GM23248 (cell line): ENCODE measurements around the gene PPM1K. TPM values are rescaled to one million over a fixed set of nuclear protein-coding genes. Genes with fewer than 3 reads are reported as not detected.

Experiments used
- DNase-seq: peaks from one replicate; pipeline ENCODE4 v3.0.0-alpha.2; 2015
- H2AFZ ChIP-seq: fragments of 200-600 bp; sonication (generic); 2 replicates; pipeline ENCODE4 v1.6.1; 2016; ENCODE audit warnings: antibody characterized with exemption
- H3F3A ChIP-seq: fragments of 200-600 bp; sonication (generic); 2 replicates; pipeline ENCODE4 v1.6.1; 2016; ENCODE audit warnings: mild to moderate bottlenecking, antibody characterized with exemption, mixed run types; ENCODE audit not compliant: insufficient read depth
- H3K27ac ChIP-seq: fragments of 200-600 bp; sonication (generic); 2 replicates; pipeline ENCODE4 v1.5.1; 2016; ENCODE audit warnings: mild to moderate bottlenecking
- H3K27me3 ChIP-seq: fragments of 200-600 bp; sonication (generic); replicated peaks from 2 replicates; pipeline ENCODE4 v1.6.1; 2016; ENCODE audit warnings: mild to moderate bottlenecking; ENCODE audit not compliant: insufficient read depth
- H3K36me3 ChIP-seq: fragments of 200-600 bp; sonication (generic); 2 replicates; pipeline ENCODE4 v1.6.1; 2016; ENCODE audit warnings: low read depth, mild to moderate bottlenecking
- H3K4me1 ChIP-seq: fragments of 200-600 bp; sonication (generic); 2 replicates; pipeline ENCODE4 v1.6.1; 2016; ENCODE audit warnings: mild to moderate bottlenecking; ENCODE audit not compliant: insufficient read depth
- H3K4me2 ChIP-seq: fragments of 200-600 bp; sonication (generic); one replicate; pipeline ENCODE4 v1.6.1; 2016; ENCODE audit warnings: mild to moderate bottlenecking; ENCODE audit not compliant: unreplicated experiment
- H3K4me3 ChIP-seq: fragments of 200-600 bp; sonication (generic); 2 replicates; pipeline ENCODE4 v1.5.1; 2016; ENCODE audit warnings: mild to moderate bottlenecking
- H3K79me2 ChIP-seq: fragments of 200-600 bp; sonication (generic); 2 replicates; pipeline ENCODE4 v1.6.1; 2016; ENCODE audit warnings: mild to moderate bottlenecking; ENCODE audit not compliant: insufficient read depth
- H3K9ac ChIP-seq: fragments of 200-600 bp; sonication (generic); 2 replicates; pipeline ENCODE4 v1.6.1; 2016; ENCODE audit warnings: mild to moderate bottlenecking
- H3K9me2 ChIP-seq: fragments of 200-600 bp; sonication (generic); 2 replicates; pipeline ENCODE4 v1.6.1; 2016; ENCODE audit warnings: mixed run types, mild to moderate bottlenecking, moderate library complexity; ENCODE audit not compliant: insufficient read depth
- H3K9me3 ChIP-seq: fragments of 200-600 bp; sonication (generic); one replicate; pipeline ENCODE4 v1.6.1; 2017; ENCODE audit warnings: low read depth
- H4K20me1 ChIP-seq: fragments of 200-600 bp; sonication (generic); 2 replicates; pipeline ENCODE4 v1.6.0; 2016; ENCODE audit not compliant: insufficient read depth
- EZH2 ChIP-seq: fragments of 200-600 bp; sonication (generic); IDR thresholded peaks from 2 replicates; pipeline ENCODE4 v1.6.1; 2018; ENCODE audit warnings: antibody characterized with exemption, mild to moderate bottlenecking; ENCODE audit not compliant: insufficient read depth, poor library complexity, severe bottlenecking
- EZH2phosphoT487 ChIP-seq: fragments of 200-600 bp; sonication (generic); IDR thresholded peaks from 2 replicates; pipeline ENCODE4 v1.6.1; 2018; ENCODE audit warnings: antibody characterized with exemption, moderate library complexity, mild to moderate bottlenecking, low read depth; ENCODE audit not compliant: insufficient read depth
- WGBS, 2 experiments: methylation state at CpG; one replicate each; pipeline ENCODE4 v1.1.6; 2015 to 2017; ENCODE audit warnings: low lambda C conversion rate in 2 of 2, low coverage in 1 of 2; ENCODE audit errors: missing lambda C conversion rate in 2 of 2; 5-methylcytosine and 5-hydroxymethylcytosine counted together
- in situ Hi-C: fragments of 300-500 bp; cut with MboI; formaldehyde crosslinking; loops from 2 replicates; pipeline ENCODE4 v1.15.0; 2020
- polyA plus RNA-seq: library from polyadenylated mRNA; unstranded; fragments of >200 nt; fragmentation: Nextera tagmentation; extraction: Ambion mirVana; gene quantifications from 2 replicates; pipeline ENCODE4 v1.2.1, GENCODE V29; 2016
- total RNA-seq: library from RNA; depleted of rRNA; stranded (reverse); fragments of >200 nt; shearing (Covaris generic); gene quantifications from 2 replicates; pipeline ENCODE4 v1.2.3, GENCODE V29; 2014

PPM1K gene
- total and polyA plus RNA-seq, 2 experiments from 2014 or later: 4.3 to 8.2 TPM

- DNase-seq: no peak
- 17 to 42% methylated on average over 1 of the region's 1 CpG for WGBS, 2 experiments
- H3K27ac ChIP-seq: no peak overlapping the region
- no peaks in the 10 kb centered on the region for H4K20me1 ChIP-seq
- no peaks in the 10 kb centered on the region for H3K79me2 ChIP-seq
- no peaks in the 10 kb centered on the region for H3K4me1 ChIP-seq
- no peak overlapping the region for H3K4me3 ChIP-seq
- H3K27me3 ChIP-seq: no peaks in the 10 kb centered on the region
- H2AFZ ChIP-seq: no peak overlapping the region
- H3K36me3 ChIP-seq: no peaks in the 10 kb centered on the region
- no peak overlapping the region for H3K4me2 ChIP-seq
- in situ Hi-C loops: no loop called here
- H3F3A ChIP-seq: no peaks in the 10 kb centered on the region
- no peaks in the 10 kb centered on the region for H3K9me2 ChIP-seq
- no peaks in the 10 kb centered on the region for H3K9me3 ChIP-seq
- TF ChIP-seq EZH2 (no peak), EZH2phosphoT487 (no peak)
- H3K9ac ChIP-seq: no peak overlapping the region
Measured at GRCh38 chr4:88308587-88308986, 24.2 kb upstream of the PPM1K start.

- 88 to 89% methylated on average over 6 of the region's 6 CpGs for WGBS, 2 experiments
- H3K27me3 ChIP-seq: no peaks in the 10 kb centered on the region
- H3K9me3 ChIP-seq: no peaks in the 10 kb centered on the region
- H3K4me3 ChIP-seq: no peak overlapping the region
- in situ Hi-C loops: no loop called here
- H3K4me2 ChIP-seq: no peak overlapping the region
- no peaks in the 10 kb centered on the region for H3K79me2 ChIP-seq
- no peaks in the 10 kb centered on the region for H4K20me1 ChIP-seq
- no peaks in the 10 kb centered on the region for H3K4me1 ChIP-seq
- no peak overlapping the region for H2AFZ ChIP-seq
- H3K9me2 ChIP-seq: no peaks in the 10 kb centered on the region
- no peak for DNase-seq
- H3K9ac ChIP-seq: no peak overlapping the region
- H3K27ac ChIP-seq: no peak overlapping the region
- TF ChIP-seq EZH2 (no peak), EZH2phosphoT487 (no peak)
- no peaks in the 10 kb centered on the region for H3K36me3 ChIP-seq
- no peaks in the 10 kb centered on the region for H3F3A ChIP-seq
Measured at GRCh38 chr4:88297725-88298454, 13.5 kb upstream of the PPM1K start.

DNA sequence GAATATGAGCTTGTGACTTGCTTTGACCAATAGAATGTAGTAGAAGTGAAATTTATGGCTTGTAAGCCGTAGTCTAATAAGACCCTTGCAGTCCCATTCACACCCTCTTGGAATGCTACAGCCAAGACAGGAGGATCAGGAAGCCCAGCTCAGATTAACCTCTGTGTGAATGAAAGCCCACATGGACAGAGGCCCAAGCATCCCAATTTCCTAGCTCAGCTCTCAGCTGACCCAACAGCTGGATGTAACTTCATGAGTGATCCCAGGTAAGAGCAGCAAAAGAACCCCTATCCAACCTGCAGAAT lies 12.8 kb upstream of the PPM1K start:
- Histone ChIP-seq H3K27ac (no peak overlapping the region), H3K79me2 (no peaks in the 10 kb centered on the region), H3K27me3 (no peaks in the 10 kb centered on the region), H3F3A (no peaks in the 10 kb centered on the region), H4K20me1 (no peaks in the 10 kb centered on the region), H3K4me1 (no peaks in the 10 kb centered on the region), H3K36me3 (no peaks in the 10 kb centered on the region), H3K9ac (no peak overlapping the region), H3K4me3 (no peak overlapping the region), H2AFZ (no peak overlapping the region), H3K9me3 (no peaks in the 10 kb centered on the region), H3K4me2 (no peak overlapping the region), H3K9me2 (no peaks in the 10 kb centered on the region)
- in situ Hi-C loops: no loop called here
- WGBS, 2 experiments: 60 to 68% methylated on average over 1 of the region's 1 CpG
- TF ChIP-seq EZH2phosphoT487 (no peak), EZH2 (no peak)
- no peak for DNase-seq

DNA sequence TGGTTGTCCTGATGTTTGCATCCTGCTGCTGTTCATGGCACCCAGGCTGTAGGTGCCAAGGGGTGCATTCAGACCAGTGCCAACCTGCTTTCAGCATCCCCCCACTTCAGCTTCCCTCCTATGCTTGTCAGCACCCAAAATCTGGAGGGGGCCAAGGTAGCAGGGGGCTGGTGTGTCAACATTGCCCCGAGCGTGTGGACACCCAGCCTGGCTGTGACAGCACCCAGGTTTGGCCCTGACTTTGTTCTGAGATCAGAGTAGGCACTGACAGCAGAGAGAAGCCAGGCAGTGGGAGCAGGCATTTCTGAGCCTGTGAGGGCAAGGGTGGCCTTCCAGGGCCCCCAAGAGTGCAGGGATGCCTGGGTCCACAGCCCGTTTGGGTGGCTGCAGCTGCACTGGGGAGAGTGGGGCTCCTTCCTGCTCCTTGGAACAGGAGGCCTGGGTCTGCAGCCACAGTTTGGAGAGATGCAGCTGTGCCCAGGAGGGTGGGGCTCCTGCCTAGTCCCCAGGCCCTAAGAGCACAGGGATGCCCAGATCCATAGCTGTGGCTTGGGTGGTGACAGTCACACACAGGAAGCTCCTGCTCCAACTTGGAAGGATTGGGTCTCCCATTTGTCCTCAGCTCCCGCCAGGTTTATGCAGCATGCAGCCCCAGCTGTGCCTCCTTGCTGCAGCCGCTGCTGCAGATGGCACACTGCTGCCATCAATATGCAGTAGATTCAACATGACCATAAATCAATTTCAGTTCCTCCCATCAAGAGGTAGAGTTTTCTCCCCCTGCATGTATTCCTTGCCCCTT lies 12.3 kb upstream of the PPM1K start:
- TF ChIP-seq EZH2 (no peak), EZH2phosphoT487 (no peak)
- H3K4me1 ChIP-seq: no peaks in the 10 kb centered on the region
- no peaks in the 10 kb centered on the region for H3K27me3 ChIP-seq
- no peak overlapping the region for H3K9ac ChIP-seq
- H3K27ac ChIP-seq: no peak overlapping the region
- H3K9me2 ChIP-seq: no peaks in the 10 kb centered on the region
- no peak overlapping the region for H2AFZ ChIP-seq
- H3K4me2 ChIP-seq: no peak overlapping the region
- 36 to 44% methylated on average over 5 of the region's 5 CpGs for WGBS, 2 experiments
- DNase-seq: no peak
- no peaks in the 10 kb centered on the region for H4K20me1 ChIP-seq
- in situ Hi-C loops: no loop called here
- no peaks in the 10 kb centered on the region for H3K79me2 ChIP-seq
- no peaks in the 10 kb centered on the region for H3F3A ChIP-seq
- no peak overlapping the region for H3K4me3 ChIP-seq
- no peaks in the 10 kb centered on the region for H3K9me3 ChIP-seq
- H3K36me3 ChIP-seq: no peaks in the 10 kb centered on the region
